AG20443 (cell line): Measurements from ENCODE around the gene RPP30.
A peak's percentile ranks its signal among the peaks of the same experiment; 100 is the strongest.

Experiments
- DNase-seq: peaks from one replicate; pipeline ENCODE4 v3.0.0; 2012; ENCODE audit warnings: low spot score, mixed read lengths

The RPP30 gene

DNA sequence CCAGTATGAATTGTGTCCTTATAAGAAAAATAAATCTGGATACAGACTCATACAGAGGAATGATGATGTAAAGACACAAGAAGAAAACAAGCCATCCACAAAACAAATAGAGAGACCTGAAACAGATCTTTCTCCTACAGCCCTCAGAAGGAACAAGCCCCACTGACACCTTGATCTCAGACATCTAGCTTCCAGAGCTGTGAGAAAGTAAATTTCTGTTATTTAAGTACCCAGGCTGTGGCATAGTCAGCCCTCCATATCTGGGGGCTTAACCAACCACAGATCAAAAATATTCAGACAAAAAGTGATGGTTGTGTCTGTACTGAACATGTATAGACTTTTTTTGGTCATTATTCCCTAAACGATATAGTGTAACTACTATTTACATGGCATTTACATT lies 73.0 kb downstream of the RPP30 start:
- no peak for DNase-seq

DNA sequence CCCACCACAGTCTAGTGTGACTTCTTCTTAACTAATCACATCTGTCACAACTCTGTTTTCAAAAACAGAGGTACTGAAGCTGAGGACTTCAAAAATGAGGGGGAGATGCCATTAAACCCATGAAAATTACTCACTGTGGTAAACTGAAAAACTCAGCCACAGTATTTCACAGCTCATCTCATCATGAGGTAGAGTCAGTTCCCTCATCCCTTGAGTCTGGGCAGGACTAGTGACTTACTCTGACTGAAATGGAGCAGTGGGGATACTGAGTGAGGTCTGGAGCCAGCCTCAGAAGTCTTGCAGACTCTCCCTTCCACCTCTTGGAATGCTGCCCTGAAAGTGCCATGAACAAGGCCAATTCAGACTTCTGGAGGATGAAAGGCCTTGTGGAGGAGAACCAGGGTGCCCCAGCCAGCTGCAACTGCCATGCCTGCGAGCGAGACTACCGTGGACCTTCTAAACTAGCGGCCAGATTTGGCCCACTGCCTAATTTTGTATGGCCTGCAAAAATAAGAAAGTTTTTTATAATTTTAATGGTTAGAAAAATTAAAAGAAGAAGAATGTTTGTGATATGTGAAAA lies 73.8 kb downstream of the RPP30 start:
- DNase-seq: peak; percentile 34

DNA sequence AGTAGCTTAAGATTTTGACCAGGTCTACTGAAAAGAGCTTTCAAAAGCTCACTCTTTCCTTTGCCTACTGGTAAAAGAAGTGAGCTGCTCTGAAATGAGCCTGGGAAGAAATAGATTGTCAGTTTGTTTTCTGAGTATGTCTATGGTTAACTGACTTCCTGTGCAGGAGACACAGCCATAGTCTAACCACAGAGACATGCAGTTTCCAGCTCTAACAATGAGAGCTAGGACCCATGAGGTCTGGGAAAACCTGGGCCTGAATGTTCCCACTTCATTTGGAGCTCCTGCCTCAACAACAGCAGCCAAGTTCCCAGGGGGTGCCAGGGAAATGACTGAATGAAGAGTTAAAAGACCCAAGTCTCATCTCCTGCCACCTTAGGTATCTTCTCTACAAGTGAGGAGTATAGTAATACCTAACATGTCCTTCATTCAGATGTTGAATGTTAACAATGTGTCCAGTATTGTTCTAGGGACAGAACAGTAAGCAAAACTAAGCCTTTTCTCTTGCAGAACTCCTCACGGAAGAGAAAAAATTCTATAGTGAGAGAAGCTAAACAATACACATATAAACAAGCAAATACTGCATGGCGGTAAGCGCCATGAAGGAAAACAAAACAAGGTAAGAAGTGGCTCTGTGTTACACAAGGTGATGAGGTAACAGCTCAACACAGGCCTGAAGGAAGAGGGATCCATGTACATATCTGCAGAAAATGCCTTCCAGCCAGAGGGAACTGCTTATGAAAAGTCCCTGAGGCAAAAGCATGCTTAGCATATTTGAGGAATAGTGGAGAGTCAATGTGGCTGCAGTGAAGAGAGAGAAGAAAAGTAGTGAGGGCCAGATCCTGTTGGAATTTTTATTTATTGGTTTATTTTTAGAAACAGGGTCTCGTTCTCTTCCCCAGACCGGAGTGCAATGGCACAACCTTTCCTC lies 75.5 kb downstream of the RPP30 start:
- DNase-seq: no peak
